ENCODE data around the gene CREB3L1.

- no peak for TF ChIP-seq CTCF (conservative IDR thresholded peaks at IDR 0.05; ENCODE audit: low read depth, low read length)
- no peak for TF ChIP-seq EZH2 (IDR thresholded peaks at IDR 0.05; ENCODE audit: low read length, unreplicated experiment)
- no peak for TF ChIP-seq EZH2phosphoT487 (IDR thresholded peaks at IDR 0.05; ENCODE audit: borderline replicate concordance, low read length)
Observed at GRCh38 chr11:46327829-46328228, 50.4 kb downstream of the CREB3L1 start.
